Suprapubic skin (tissue), 4 donors: ENCODE measurements around the gene MAD1L1. TPM values are rescaled to one million over a fixed set of nuclear protein-coding genes. Genes with fewer than 3 reads are reported as not detected.

Source experiments
- DNase-seq, 2 donors: peaks; one replicate each; pipeline ENCODE4 v3.0.0-alpha.2; 2019; ENCODE audit warnings: low spot score in 2 of 2
- H3K27ac ChIP-seq: fragments of 200-600 bp; sonication (generic); one replicate; pipeline ENCODE4 v1.5.1; 2019
- H3K27me3 ChIP-seq: fragments of 200-600 bp; sonication (generic); one replicate; pipeline ENCODE4 v1.5.1; 2019
- H3K36me3 ChIP-seq: fragments of 200-600 bp; sonication (generic); one replicate; pipeline ENCODE4 v1.5.1; 2019
- H3K4me1 ChIP-seq: fragments of 200-600 bp; sonication (generic); one replicate; pipeline ENCODE4 v1.5.1; 2019
- H3K4me3 ChIP-seq: fragments of 200-600 bp; sonication (generic); one replicate; pipeline ENCODE4 v1.5.1; 2019; ENCODE audit warnings: mild to moderate bottlenecking
- H3K9me3 ChIP-seq: fragments of 200-600 bp; sonication (generic); one replicate; pipeline ENCODE4 v1.5.1; 2019
- EP300 ChIP-seq: sonication (generic); formaldehyde crosslinking; IDR thresholded peaks from one replicate; pipeline ENCODE4 v1.6.1; 2017; ENCODE audit warnings: antibody characterized with exemption
- POLR2A ChIP-seq, 2 donors: fragments of 450-650 bp; IDR thresholded peaks; one replicate each; pipeline ENCODE4 v1.6.1; 2017; ENCODE audit warnings: antibody characterized with exemption in 2 of 2, mild to moderate bottlenecking in 2 of 2, moderate library complexity in 2 of 2
- POLR2AphosphoS5 ChIP-seq, 3 donors: sonication (generic); formaldehyde crosslinking; IDR thresholded peaks; one replicate each; pipeline ENCODE4 v1.6.1; 2017; ENCODE audit warnings: antibody characterized with exemption in 3 of 3
- WGBS: methylation state at CpG from one replicate; pipeline ENCODE4 v1.1.5; 2018; 5-methylcytosine and 5-hydroxymethylcytosine counted together
- total RNA-seq, 4 donors: library from RNA; depleted of rRNA; stranded (reverse); fragments of >200 nt; gene quantifications; one replicate each; pipeline ENCODE4 v1.1.0, GENCODE V29; 2016
- TF ChIP-seq, protein P1 (sequence below), 2 donors: fragments of 200-600 bp in 1 of 2; fragments of 450-650 bp in 1 of 2; sonication (generic) in 1 of 2; IDR thresholded peaks; one replicate each; pipeline ENCODE4 v1.5.1; 2016 to 2019; ENCODE audit warnings: antibody characterized with exemption in 2 of 2, mild to moderate bottlenecking in 1 of 2, moderate library complexity in 1 of 2

The MAD1L1 gene
- total RNA-seq, 4 donors from 2014 or later: 53.2 to 69.8 (median 62.2) TPM

GRCh38 chr7:1918063-1918645 lies 314.6 kb downstream of the MAD1L1 start:
- peaks cover 56% of the 10 kb centered on the region for H3K4me1 ChIP-seq
- H3K36me3 ChIP-seq: no peaks in the 10 kb centered on the region
- H3K9me3 ChIP-seq: no peaks in the 10 kb centered on the region
- 83% methylated on average over 11 of the region's 23 CpGs for WGBS
- no peaks in the 10 kb centered on the region for H3K27me3 ChIP-seq
- DNase-seq: no peak
- no peak overlapping the region for H3K27ac ChIP-seq
- H3K4me3 ChIP-seq: no peak overlapping the region
- TF ChIP-seq POLR2AphosphoS5 (IDR thresholded peaks at IDR 0.05) (no peak), EP300 (no peak), POLR2A (IDR thresholded peaks at IDR 0.05) (no peak)
- TF ChIP-seq, protein P1, sequence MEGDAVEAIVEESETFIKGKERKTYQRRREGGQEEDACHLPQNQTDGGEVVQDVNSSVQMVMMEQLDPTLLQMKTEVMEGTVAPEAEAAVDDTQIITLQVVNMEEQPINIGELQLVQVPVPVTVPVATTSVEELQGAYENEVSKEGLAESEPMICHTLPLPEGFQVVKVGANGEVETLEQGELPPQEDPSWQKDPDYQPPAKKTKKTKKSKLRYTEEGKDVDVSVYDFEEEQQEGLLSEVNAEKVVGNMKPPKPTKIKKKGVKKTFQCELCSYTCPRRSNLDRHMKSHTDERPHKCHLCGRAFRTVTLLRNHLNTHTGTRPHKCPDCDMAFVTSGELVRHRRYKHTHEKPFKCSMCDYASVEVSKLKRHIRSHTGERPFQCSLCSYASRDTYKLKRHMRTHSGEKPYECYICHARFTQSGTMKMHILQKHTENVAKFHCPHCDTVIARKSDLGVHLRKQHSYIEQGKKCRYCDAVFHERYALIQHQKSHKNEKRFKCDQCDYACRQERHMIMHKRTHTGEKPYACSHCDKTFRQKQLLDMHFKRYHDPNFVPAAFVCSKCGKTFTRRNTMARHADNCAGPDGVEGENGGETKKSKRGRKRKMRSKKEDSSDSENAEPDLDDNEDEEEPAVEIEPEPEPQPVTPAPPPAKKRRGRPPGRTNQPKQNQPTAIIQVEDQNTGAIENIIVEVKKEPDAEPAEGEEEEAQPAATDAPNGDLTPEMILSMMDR (IDR thresholded peaks at IDR 0.05): no peak

DNA sequence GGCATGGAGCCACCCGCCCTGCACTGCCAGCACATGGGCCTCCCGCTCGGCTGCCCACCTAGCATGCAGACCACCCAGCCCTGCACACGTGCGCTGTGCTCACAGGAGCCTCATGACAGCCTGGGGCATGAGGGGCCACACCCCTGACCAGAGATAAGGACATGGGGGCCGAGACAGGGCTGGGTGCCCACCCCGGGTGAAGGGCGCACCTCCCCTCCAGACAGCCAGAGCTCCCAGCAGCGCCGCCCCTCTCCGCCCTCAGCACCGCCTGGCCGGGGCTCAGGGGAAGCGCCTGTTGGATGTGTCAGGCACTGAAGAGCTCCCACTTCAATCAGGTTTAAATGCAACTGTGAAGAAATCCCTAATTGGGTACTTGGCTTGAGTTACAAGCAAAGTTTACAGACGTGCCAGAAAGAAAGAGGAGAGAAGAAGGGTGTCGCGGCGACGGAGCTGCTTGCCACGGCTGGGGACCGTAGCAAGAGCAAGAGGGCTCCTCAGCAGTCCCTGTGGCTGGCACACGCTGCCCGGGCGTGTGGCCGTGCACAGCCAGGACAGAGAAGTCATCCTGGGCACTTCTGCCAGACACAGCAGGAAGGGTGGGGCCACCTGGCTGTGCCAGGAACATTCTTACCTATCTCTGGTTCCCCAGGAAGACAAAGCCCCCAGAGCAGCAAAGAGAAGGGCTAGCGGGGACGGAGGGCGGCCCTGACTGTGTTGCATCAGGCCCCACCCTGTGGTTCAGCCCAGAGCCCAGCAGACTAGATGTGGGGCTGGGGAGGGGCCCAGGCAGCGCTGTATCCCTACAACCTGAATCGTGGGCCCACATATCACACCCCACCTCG lies 315.3 kb downstream of the MAD1L1 start:
- no peak overlapping the region for H3K4me3 ChIP-seq
- H3K9me3 ChIP-seq: no peaks in the 10 kb centered on the region
- H3K4me1 ChIP-seq: peaks cover 54% of the 10 kb centered on the region
- WGBS: 38% methylated on average over 25 of the region's 31 CpGs
- H3K27me3 ChIP-seq: no peaks in the 10 kb centered on the region
- H3K36me3 ChIP-seq: no peaks in the 10 kb centered on the region
- no peak overlapping the region for H3K27ac ChIP-seq
- no peak for DNase-seq
- TF ChIP-seq, protein P1 (IDR thresholded peaks at IDR 0.05): no peak
- TF ChIP-seq EP300 (no peak), POLR2A (IDR thresholded peaks at IDR 0.05) (no peak), POLR2AphosphoS5 (IDR thresholded peaks at IDR 0.05) (no peak)

- H3K36me3 ChIP-seq: no peaks in the 10 kb centered on the region
- H3K4me1 ChIP-seq: peaks cover 46% of the 10 kb centered on the region
- TF ChIP-seq POLR2A (IDR thresholded peaks at IDR 0.05): no peak
- no peak for TF ChIP-seq POLR2AphosphoS5 (IDR thresholded peaks at IDR 0.05)
- TF ChIP-seq EP300: no peak
- TF ChIP-seq, protein P1 (IDR thresholded peaks at IDR 0.05): no peak
- no peaks in the 10 kb centered on the region for H3K9me3 ChIP-seq
- H3K27ac ChIP-seq: no peak overlapping the region
- WGBS: 93% methylated on average over 12 of the region's 16 CpGs
- no peak overlapping the region for H3K4me3 ChIP-seq
- no peaks in the 10 kb centered on the region for H3K27me3 ChIP-seq
- no peak for DNase-seq
Observed at GRCh38 chr7:1916601-1916970, 316.2 kb downstream of the MAD1L1 start.

DNA sequence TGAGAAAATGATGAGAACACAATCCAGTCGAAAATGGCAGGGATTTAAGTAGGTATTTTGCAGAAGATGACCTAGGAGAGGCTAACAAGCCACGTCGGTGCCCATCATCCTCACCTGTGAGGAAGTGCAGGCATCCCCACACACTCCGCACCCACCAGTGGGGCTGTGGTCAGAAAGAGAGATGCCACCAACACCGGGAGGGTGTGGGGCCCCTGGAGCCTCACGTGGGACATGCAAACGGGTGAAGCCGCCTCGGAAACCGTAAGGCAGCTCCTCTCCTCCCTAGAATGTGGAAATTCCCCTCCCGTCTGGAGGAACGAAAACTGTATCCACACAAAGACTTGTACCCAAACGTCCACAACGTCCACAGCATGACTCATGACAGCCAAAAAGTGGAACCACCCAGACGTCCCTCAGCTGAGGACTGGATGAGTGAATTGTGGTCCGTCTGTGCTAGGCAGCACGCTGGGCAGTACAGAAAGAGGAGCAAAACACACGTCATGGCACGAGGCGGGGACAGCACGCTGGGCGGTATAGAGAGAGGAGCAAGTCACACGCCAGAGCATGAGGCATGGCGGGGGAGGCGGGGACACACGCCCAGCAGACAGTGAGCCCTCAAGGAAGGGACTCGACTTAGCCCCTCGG lies 316.7 kb downstream of the MAD1L1 start:
- Histone ChIP-seq H3K4me1 (peaks cover 46% of the 10 kb centered on the region), H3K9me3 (no peaks in the 10 kb centered on the region), H3K36me3 (no peaks in the 10 kb centered on the region), H3K4me3 (no peak overlapping the region), H3K27ac (no peak overlapping the region), H3K27me3 (no peaks in the 10 kb centered on the region)
- TF ChIP-seq, protein P1 (IDR thresholded peaks at IDR 0.05): no peak
- TF ChIP-seq POLR2A (IDR thresholded peaks at IDR 0.05) (no peak), EP300 (no peak), POLR2AphosphoS5 (IDR thresholded peaks at IDR 0.05) (no peak)
- DNase-seq: no peak
- WGBS: 92% methylated on average over 26 of the region's 28 CpGs

- Histone ChIP-seq H3K27ac (no peak overlapping the region), H3K27me3 (no peaks in the 10 kb centered on the region), H3K4me1 (peaks cover 45% of the 10 kb centered on the region), H3K9me3 (no peaks in the 10 kb centered on the region), H3K4me3 (no peak overlapping the region), H3K36me3 (no peaks in the 10 kb centered on the region)
- no peak for DNase-seq
- WGBS: 96% methylated on average over 30 of the region's 30 CpGs
- TF ChIP-seq, protein P1 (IDR thresholded peaks at IDR 0.05): no peak
- TF ChIP-seq POLR2A (IDR thresholded peaks at IDR 0.05): no peak
- TF ChIP-seq EP300: no peak
- TF ChIP-seq POLR2AphosphoS5 (IDR thresholded peaks at IDR 0.05): no peak
Observed at GRCh38 chr7:1915326-1915725, 317.4 kb downstream of the MAD1L1 start.
